ENCODE data around the gene TMUB1. TPM values are rescaled to one million over a fixed set of nuclear protein-coding genes. Genes with fewer than 3 reads are reported as not detected.

Gene TMUB1
- total and polyA plus RNA-seq, 9 of the 15 experiments (the other 6 are each of a cell fraction or from before 2014, with no cell fraction given): 0.14 to 241 (median 74.1) TPM

DNA sequence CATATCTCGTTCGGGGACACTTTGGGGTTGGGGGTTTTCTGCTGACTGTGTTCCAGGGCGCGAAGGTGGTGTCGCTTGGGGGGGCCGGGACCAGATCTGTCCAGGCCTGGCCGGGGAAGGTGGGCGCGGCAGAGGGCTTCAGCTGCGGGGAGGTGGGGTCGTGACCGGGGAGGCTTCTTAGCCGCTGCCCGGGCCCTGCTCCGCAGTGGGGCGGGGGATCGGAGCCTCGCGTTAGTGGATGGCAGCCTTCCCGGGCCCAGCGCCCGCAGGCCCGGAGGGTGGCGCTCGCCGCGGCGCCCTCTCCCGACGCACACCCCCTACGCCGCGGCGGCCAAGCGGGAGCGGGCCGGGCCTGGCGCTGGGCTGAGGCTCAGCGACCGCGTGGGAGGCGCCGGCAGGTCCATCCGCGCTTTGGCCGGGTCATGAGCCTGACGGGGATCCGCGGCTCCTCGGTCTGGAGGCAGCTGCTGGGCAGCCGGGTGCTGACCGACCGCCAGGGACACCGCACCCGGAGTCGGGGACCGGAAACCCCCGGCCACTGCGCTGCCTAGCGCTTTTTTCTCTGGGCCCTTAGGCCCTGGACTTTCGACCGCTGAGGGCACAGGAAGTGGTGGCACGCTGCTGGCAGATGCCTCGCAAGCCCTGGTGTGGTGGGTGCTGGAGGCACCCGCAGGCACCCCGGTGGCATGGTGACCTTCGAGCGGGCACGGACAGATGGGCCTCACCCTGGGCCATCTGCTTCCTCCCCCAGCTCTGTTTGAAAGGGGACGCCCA is 4.1 kb upstream of the TMUB1 start (continued):
- TF ChIP-seq ZBTB34 (CRISPR knock-in tag; IDR thresholded peaks at IDR 0.05): no peak
- no peak for TF ChIP-seq U2AF2 (optimal IDR thresholded peaks at IDR 0.05; ENCODE audit: low read depth, low read length)
- no peak for TF ChIP-seq RBM39 (optimal IDR thresholded peaks at IDR 0.05; ENCODE audit: low read depth, low read length)
- TF ChIP-seq, protein P1, sequence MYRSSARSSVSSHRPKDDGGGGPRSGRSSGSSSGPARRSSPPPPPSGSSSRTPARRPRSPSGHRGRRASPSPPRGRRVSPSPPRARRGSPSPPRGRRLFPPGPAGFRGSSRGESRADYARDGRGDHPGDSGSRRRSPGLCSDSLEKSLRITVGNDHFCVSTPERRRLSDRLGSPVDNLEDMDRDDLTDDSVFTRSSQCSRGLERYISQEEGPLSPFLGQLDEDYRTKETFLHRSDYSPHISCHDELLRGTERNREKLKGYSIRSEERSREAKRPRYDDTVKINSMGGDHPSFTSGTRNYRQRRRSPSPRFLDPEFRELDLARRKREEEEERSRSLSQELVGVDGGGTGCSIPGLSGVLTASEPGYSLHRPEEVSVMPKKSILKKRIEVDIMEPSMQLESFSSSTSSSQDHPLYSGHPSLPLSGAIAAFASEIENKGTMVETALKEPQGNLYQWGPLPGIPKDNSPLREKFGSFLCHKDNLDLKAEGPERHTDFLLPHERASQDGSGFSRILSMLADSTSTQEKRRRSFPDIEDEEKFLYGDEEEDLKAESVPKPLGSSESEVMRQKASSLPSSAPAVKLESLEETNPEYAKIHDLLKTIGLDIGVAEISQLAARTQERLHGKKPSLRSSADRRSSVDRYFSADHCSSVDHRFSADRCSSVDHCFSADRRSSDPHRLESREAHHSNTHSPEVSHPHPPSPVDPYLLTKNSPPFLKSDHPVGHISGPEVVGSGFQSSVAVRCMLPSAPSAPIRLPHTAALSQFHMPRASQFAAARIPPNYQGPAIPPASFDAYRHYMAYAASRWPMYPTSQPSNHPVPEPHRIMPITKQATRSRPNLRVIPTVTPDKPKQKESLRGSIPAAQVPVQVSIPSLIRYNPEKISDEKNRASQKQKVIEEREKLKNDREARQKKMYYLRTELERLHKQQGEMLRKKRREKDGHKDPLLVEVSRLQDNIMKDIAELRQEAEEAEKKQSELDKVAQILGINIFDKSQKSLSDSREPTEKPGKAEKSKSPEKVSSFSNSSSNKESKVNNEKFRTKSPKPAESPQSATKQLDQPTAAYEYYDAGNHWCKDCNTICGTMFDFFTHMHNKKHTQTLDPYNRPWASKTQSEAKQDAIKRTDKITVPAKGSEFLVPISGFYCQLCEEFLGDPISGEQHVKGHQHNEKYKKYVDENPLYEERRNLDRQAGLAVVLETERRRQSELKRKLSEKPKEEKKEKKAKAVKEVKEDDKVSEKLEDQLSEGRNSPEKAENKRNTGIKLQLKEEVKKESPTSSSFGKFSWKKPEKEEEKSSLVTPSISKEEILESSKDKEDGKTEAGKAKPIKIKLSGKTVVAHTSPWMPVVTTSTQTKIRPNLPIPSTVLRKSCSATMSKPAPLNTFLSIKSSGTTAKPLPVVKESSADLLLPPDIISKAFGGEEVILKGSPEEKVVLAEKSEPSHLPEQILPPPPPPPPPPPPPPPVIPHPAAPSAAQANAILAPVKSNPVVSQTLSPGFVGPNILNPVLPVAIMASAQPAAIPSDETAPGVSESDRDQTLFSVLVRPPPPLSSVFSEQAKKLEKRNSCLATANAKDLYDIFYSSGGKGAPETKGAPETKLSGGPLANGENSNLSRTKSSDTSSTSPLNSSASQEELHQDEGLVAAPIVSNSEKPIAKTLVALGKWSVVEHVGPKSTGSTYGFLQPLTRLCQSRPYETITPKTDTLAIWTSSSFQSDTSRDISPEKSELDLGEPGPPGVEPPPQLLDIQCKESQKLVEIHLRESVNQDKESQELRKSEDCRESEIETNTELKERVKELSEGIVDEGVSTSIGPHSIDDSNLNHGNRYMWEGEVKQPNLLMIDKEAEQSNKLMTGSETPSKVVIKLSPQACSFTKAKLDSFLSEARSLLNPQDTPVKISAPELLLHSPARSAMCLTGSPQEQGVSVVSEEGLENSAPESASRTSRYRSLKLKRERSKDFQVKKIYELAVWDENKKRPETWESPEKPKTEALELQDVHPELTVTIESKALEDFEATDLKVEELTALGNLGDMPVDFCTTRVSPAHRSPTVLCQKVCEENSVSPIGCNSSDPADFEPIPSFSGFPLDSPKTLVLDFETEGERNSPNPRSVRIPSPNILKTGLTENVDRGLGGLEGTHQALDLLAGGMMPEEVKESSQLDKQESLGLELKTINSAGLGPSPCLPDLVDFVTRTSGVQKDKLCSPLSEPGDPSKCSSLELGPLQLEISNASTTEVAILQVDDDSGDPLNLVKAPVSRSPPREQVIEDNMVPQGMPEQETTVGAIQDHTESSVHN (IDR thresholded peaks at IDR 0.05; ENCODE audit: borderline replicate concordance in 1 of 2, low read depth in 1 of 2): no peak
- TF ChIP-seq ELK3 (CRISPR knock-in tag; IDR thresholded peaks at IDR 0.05): no peak
- no peak for TF ChIP-seq ELF1 (tag; IDR thresholded peaks at IDR 0.05)
- TF ChIP-seq L3MBTL2 (IDR thresholded peaks at IDR 0.05): peak; percentile 91
- TF ChIP-seq SNIP1 (IDR thresholded peaks at IDR 0.05; ENCODE audit: low read depth): no peak
- TF ChIP-seq ATF1 (CRISPR knock-in tag; IDR thresholded peaks at IDR 0.05): no peak
- peak; percentile 75 for TF ChIP-seq ATF1 (tag; IDR thresholded peaks at IDR 0.05)
- no peak for TF ChIP-seq ZNF282 (CRISPR knock-in tag; IDR thresholded peaks at IDR 0.05)
- TF ChIP-seq, protein P2, sequence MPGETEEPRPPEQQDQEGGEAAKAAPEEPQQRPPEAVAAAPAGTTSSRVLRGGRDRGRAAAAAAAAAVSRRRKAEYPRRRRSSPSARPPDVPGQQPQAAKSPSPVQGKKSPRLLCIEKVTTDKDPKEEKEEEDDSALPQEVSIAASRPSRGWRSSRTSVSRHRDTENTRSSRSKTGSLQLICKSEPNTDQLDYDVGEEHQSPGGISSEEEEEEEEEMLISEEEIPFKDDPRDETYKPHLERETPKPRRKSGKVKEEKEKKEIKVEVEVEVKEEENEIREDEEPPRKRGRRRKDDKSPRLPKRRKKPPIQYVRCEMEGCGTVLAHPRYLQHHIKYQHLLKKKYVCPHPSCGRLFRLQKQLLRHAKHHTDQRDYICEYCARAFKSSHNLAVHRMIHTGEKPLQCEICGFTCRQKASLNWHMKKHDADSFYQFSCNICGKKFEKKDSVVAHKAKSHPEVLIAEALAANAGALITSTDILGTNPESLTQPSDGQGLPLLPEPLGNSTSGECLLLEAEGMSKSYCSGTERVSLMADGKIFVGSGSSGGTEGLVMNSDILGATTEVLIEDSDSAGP (CRISPR knock-in tag; IDR thresholded peaks at IDR 0.05): no peak
- TF ChIP-seq, protein P3, sequence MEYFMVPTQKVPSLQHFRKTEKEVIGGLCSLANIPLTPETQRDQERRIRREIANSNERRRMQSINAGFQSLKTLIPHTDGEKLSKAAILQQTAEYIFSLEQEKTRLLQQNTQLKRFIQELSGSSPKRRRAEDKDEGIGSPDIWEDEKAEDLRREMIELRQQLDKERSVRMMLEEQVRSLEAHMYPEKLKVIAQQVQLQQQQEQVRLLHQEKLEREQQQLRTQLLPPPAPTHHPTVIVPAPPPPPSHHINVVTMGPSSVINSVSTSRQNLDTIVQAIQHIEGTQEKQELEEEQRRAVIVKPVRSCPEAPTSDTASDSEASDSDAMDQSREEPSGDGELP (CRISPR knock-in tag; IDR thresholded peaks at IDR 0.05; ENCODE audit: borderline replicate concordance): peak; percentile 61; the same call in 1 of the 2 replicates

Measured in K562 (cell line).